ENCODE results near the gene SEMA4B. TPM values are rescaled to one million over a fixed set of nuclear protein-coding genes. Genes with fewer than 3 reads are reported as not detected.
"Not testable (repeated sequence)": the region's sequence is repeated elsewhere in the genome, so short reads cannot be mapped to it uniquely, and the experiment has no call there.

SEMA4B gene
- total RNA-seq, 4 donors from 2014 or later, result 43.1 to 104 (median 59.0) TPM

- peak in 1 of 2 donors; percentile 26 for TF ChIP-seq POLR2A (IDR thresholded peaks at IDR 0.05)
- no peak for TF ChIP-seq EP300 (IDR thresholded peaks at IDR 0.05)
- no peak for TF ChIP-seq CTCF (IDR thresholded peaks at IDR 0.05)
- 1 to 2% methylated on average over 26 to 42 of the region's 44 CpGs for WGBS, 2 donors
- H3K27me3 ChIP-seq, result no peaks in the 10 kb centered on the region
Measured at GRCh38 chr15:90249203-90249863, 48.2 kb downstream of the SEMA4B start, which contains the start of gene TTLL13. Gene TTLL13 (plus strand): TSS chr15:90249556. CDS start chr15:90250631, 1,075 bp downstream.

DNA sequence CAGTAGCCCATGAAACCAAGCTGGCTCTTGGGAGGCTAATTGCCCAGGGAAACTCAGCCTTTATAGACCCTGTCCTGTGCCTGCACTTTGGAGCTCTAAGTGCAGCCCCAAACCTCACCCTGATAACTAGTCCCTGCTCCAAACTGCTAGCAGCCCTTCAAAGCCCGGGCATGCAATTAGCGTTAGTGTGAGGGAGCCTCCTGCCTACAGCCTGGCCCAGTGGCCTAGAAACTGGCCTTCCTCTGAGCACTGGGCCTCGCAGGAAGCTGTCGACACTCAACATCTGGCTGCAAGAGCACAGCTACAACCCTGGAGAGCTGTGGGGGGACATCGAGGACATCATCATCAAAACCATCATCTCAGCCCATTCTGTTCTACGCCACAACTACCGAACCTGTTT, 56.6 kb downstream of the SEMA4B start:
- Histone ChIP-seq H3K9me3 (no peaks in the 10 kb centered on the region), H3K36me3 (no peaks in the 10 kb centered on the region), H3K4me1 (no peaks in the 10 kb centered on the region), H3K27ac (no peak overlapping the region), H3K27me3 (no peaks in the 10 kb centered on the region), H3K4me3 (no peak overlapping the region)
- WGBS, 2 donors, result 65 to 78% methylated on average over 7 of the region's 7 CpGs
- no peak for DNase-seq (ENCODE audit: low spot score in 2 of 2)
- TF ChIP-seq CTCF (IDR thresholded peaks at IDR 0.05), result no peak
- TF ChIP-seq EP300 (IDR thresholded peaks at IDR 0.05), result no peak
- TF ChIP-seq POLR2A (IDR thresholded peaks at IDR 0.05), result no peak

More at GRCh38 chr15:90249203-90249863, 48.2 kb downstream of the SEMA4B start, which contains the start of gene TTLL13:
- peak within 1 kb of the TSS; percentile 36 to 70 (median 58) for H3K4me3 ChIP-seq
- no peaks in the 10 kb centered on the region for H3K9me3 ChIP-seq
- peak; percentile 86 to 95 for DNase-seq (ENCODE audit: low spot score in 2 of 2)
- H3K36me3 ChIP-seq, result no peaks in the 10 kb centered on the region
- H3K27ac ChIP-seq, result peak within 1 kb of the TSS in 3 of 4 donors; percentile 5 to 33 (median 30)
- peaks cover 0 to 17% (median 7%) of the 10 kb centered on the region in 4 donors for H3K4me1 ChIP-seq

GRCh38 chr15:90259524-90259923, 58.4 kb downstream of the SEMA4B start:
- WGBS, 2 donors, result 75 to 80% methylated on average over 5 of the region's 5 CpGs
- H3K9me3 ChIP-seq, result no peaks in the 10 kb centered on the region
- H3K4me3 ChIP-seq, result no peak overlapping the region

DNA sequence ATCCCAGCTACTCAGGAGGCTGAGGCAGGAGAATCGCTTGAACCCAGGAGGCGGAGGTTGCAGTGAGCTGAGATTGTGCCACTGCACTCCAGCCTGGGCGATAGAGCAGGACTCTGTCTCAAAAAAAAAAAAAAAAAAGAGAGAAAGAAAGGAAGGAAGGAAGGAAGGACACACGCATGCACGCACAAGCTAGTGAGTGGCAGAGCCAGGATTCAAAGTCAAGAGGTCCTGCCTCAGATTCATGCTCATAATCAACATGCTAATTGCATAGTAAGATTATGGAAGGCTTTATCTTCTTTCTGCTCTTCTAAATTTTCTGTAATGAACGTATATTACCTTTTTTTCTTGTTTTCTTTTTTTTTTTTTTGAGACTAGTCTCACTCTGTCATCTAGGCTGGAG, 59.6 kb downstream of the SEMA4B start:
- H3K4me1 ChIP-seq, result peaks cover 0 to 10% (median 8%) of the 10 kb centered on the region in 4 donors
- H3K27me3 ChIP-seq; H3K9me3 ChIP-seq; H3K4me3 ChIP-seq; DNase-seq (ENCODE audit: low spot score in 2 of 2); H3K27ac ChIP-seq; H3K36me3 ChIP-seq: not testable (repeated sequence)
- WGBS, 2 donors, result 88 to 89% methylated on average over 6 of the region's 6 CpGs

More at GRCh38 chr15:90259524-90259923, 58.4 kb downstream of the SEMA4B start:
- H3K27me3 ChIP-seq, result no peaks in the 10 kb centered on the region
- H3K27ac ChIP-seq, result no peak overlapping the region
- peaks cover 0 to 5% (median 4%) of the 10 kb centered on the region in 4 donors for H3K4me1 ChIP-seq
- no peak for DNase-seq (ENCODE audit: low spot score in 2 of 2)
- TF ChIP-seq EP300 (IDR thresholded peaks at IDR 0.05) (no peak), CTCF (IDR thresholded peaks at IDR 0.05) (no peak), POLR2A (IDR thresholded peaks at IDR 0.05) (no peak)
- H3K36me3 ChIP-seq, result no peaks in the 10 kb centered on the region

DNA sequence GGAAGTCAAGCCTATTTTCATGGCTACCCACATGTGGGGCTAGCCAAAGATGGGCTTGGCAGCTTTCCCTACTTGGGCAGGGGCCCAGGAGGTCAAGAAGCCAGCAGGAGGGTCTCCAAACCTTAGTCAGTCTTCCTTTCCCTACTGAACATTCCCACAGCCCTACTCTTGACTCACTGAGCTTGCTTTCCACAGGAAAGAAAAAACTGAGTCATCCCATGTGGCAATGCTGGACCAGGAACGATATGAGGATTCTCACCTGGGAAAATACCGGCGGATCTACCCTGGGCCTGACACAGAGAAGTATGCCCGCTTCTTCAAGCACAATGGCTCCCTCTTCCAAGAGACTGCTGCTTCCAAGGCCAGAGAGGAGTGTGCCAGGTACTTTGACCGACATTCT, 60.7 kb downstream of the SEMA4B start:
- no peak for DNase-seq (ENCODE audit: low spot score in 2 of 2)
- TF ChIP-seq POLR2A (IDR thresholded peaks at IDR 0.05) (no peak), CTCF (IDR thresholded peaks at IDR 0.05) (no peak), EP300 (IDR thresholded peaks at IDR 0.05) (no peak)
- 84 to 92% methylated on average over 5 of the region's 5 CpGs for WGBS, 2 donors

More for the DNA sequence above, 60.7 kb downstream of the SEMA4B start:
- no peak overlapping the region for H3K4me3 ChIP-seq
- H3K9me3 ChIP-seq, result no peaks in the 10 kb centered on the region
- H3K4me1 ChIP-seq, result peaks cover 0 to 14% (median 13%) of the 10 kb centered on the region in 4 donors
- H3K27me3 ChIP-seq, result no peaks in the 10 kb centered on the region
- H3K36me3 ChIP-seq, result no peaks in the 10 kb centered on the region
- H3K27ac ChIP-seq, result no peak overlapping the region
